Esophagus squamous epithelium (tissue), 5 donors: Measurements from ENCODE around the gene OPTC. TPM values are rescaled to one million over a fixed set of nuclear protein-coding genes. Genes with fewer than 3 reads are reported as not detected.

Experiments used
- DNase-seq: peaks from one replicate; lab custom pipeline; 2025; lab: John Stamatoyannopoulos, UW
- H3K27ac ChIP-seq, 4 donors: fragments of 200-600 bp; sonication (generic); one replicate each; pipeline ENCODE4 v1.5.1; 2016 to 2019; ENCODE audit warnings: mild to moderate bottlenecking in 1 of 4
- H3K27me3 ChIP-seq, 4 donors: fragments of 200-600 bp; sonication (generic); 1 replicate in 3 of 4; 2 replicates in 1 of 4; pipeline versions ENCODE4 v1.5.1 to v1.6.0; 2017 to 2021; ENCODE audit warnings: antibody characterized with exemption in 1 of 4
- H3K36me3 ChIP-seq, 3 donors: fragments of 200-600 bp; sonication (generic); one replicate each; pipeline ENCODE4 v1.5.1; 2016 to 2019
- H3K4me1 ChIP-seq, 3 donors: fragments of 200-600 bp; sonication (generic); one replicate each; pipeline ENCODE4 v1.5.1; 2017 to 2019
- H3K4me3 ChIP-seq, 4 donors: fragments of 200-600 bp; sonication (generic); 1 replicate in 3 of 4; 2 replicates in 1 of 4; pipeline ENCODE4 v1.5.1; 2016 to 2019; ENCODE audit warnings: mild to moderate bottlenecking in 2 of 4, moderate library complexity in 1 of 4
- H3K9me3 ChIP-seq, 3 donors: fragments of 200-600 bp; sonication (generic); one replicate each; pipeline ENCODE4 v1.5.1; 2016 to 2019
- POLR2A ChIP-seq, 4 donors: fragments of 450-650 bp; IDR thresholded peaks; one replicate each; pipeline ENCODE4 v1.6.1; 2017; ENCODE audit warnings: antibody characterized with exemption in 4 of 4, mild to moderate bottlenecking in 4 of 4, moderate library complexity in 3 of 4
- WGBS, 2 donors: methylation state at CpG; one replicate each; pipeline ENCODE4 v1.1.5; 2018; 5-methylcytosine and 5-hydroxymethylcytosine counted together
- intact Hi-C: fragments of 100-400 bp; cut with DNase I; formaldehyde crosslinking; loops from one replicate; pipeline ENCODE4 v1.15.0; 2022
- total RNA-seq, 4 donors: library from RNA; depleted of rRNA; stranded (reverse); fragments of >200 nt; gene quantifications; one replicate each; pipeline ENCODE4 v1.1.0, GENCODE V29; 2016
- TF ChIP-seq, protein P1 (sequence below), 6 experiments: fragments of 450-650 bp in 4 of 6; fragments of 200-600 bp in 2 of 6; sonication (generic) in 2 of 6; IDR thresholded peaks; one replicate each; pipeline ENCODE4 v1.5.1; 2016 to 2019; ENCODE audit warnings: antibody characterized with exemption in 6 of 6, mild to moderate bottlenecking in 4 of 6, moderate library complexity in 4 of 6
- donor health status: DM: yes; HTN: yes; CAD: no.

Gene OPTC
- total RNA-seq, 4 donors from 2014 or later = not detected

DNA sequence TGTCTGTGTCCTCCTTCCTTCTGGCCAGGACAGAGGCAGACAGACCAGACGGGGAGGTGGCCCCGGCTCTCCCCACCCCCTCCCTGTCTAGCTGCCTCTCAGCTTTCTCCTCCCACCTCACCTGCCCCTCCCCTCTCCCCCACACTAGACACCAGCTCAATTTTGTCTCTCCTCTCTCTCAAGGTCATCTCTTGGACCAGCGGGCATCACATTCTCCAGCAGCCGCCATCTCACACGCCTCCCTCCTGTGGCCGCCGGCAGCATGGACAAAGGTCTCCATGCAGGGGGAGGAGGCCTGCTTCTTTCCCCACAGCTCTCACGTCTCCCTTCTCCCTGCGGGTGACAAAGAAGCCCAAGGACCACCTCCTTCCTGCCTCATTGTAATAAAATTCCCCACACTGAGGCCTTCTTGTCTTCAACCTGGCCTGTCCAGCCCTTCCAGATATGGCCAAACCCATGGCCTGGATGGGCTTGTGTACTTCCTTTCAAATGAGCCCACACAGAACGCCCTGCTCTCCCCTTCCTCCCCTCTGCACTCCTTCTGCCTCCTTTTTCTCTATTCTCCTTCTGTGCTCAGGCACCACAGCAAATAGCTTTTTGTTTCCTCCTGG is 14.6 kb downstream of the OPTC start:
- DNase-seq = no peak
- Histone ChIP-seq H3K4me1 (peaks cover 17 to 66% (median 40%) of the 10 kb centered on the region in 3 donors), H3K36me3 (no peaks in the 10 kb centered on the region), H3K27ac (peak overlapping the region in 3 of 4 donors; percentile 65 to 75 (median 70)), H3K9me3 (no peaks in the 10 kb centered on the region), H3K4me3 (no peak overlapping the region), H3K27me3 (no peaks in the 10 kb centered on the region)
- intact Hi-C loops = loop anchor here (10.0 kb wide), 1 partner anchor 116 kb away; the partner anchor contains the start of gene ATP2B4
- TF ChIP-seq POLR2A (IDR thresholded peaks at IDR 0.05) = no peak
- TF ChIP-seq, protein P1, sequence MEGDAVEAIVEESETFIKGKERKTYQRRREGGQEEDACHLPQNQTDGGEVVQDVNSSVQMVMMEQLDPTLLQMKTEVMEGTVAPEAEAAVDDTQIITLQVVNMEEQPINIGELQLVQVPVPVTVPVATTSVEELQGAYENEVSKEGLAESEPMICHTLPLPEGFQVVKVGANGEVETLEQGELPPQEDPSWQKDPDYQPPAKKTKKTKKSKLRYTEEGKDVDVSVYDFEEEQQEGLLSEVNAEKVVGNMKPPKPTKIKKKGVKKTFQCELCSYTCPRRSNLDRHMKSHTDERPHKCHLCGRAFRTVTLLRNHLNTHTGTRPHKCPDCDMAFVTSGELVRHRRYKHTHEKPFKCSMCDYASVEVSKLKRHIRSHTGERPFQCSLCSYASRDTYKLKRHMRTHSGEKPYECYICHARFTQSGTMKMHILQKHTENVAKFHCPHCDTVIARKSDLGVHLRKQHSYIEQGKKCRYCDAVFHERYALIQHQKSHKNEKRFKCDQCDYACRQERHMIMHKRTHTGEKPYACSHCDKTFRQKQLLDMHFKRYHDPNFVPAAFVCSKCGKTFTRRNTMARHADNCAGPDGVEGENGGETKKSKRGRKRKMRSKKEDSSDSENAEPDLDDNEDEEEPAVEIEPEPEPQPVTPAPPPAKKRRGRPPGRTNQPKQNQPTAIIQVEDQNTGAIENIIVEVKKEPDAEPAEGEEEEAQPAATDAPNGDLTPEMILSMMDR (IDR thresholded peaks at IDR 0.05) = no peak
- WGBS, 2 donors = 80 to 89% methylated on average over 8 to 10 of the region's 10 CpGs

GRCh38 chr1:203509135-203509534 is 15.2 kb downstream of the OPTC start:
- no peak for TF ChIP-seq POLR2A (IDR thresholded peaks at IDR 0.05)
- TF ChIP-seq, protein P1 (IDR thresholded peaks at IDR 0.05) = no peak
- no peaks in the 10 kb centered on the region for H3K36me3 ChIP-seq
- DNase-seq = no peak
- H3K27me3 ChIP-seq = no peaks in the 10 kb centered on the region
- WGBS, 2 donors = 56 to 86% methylated on average over 1 of the region's 1 CpG
- intact Hi-C loops = loop anchor here (10.0 kb wide), 1 partner anchor 116 kb away; the partner anchor contains the start of gene ATP2B4
- H3K27ac ChIP-seq = peak overlapping the region in 3 of 4 donors; percentile 65 to 75 (median 70)
- peaks cover 19 to 72% (median 43%) of the 10 kb centered on the region in 3 donors for H3K4me1 ChIP-seq
- H3K4me3 ChIP-seq = no peak overlapping the region
- no peaks in the 10 kb centered on the region for H3K9me3 ChIP-seq

- Histone ChIP-seq H3K4me3 (no peak overlapping the region), H3K4me1 (peaks cover 19 to 64% (median 43%) of the 10 kb centered on the region in 3 donors)
- WGBS, 2 donors = 55 to 63% methylated on average over 6 of the region's 6 CpGs
Measured at GRCh38 chr1:203511513-203511912, 17.6 kb downstream of the OPTC start.

GRCh38 chr1:203511930-203512329 is 18.0 kb downstream of the OPTC start:
- WGBS, 2 donors = 78 to 100% methylated on average over 3 to 4 of the region's 4 CpGs

More at GRCh38 chr1:203511513-203511912, 17.6 kb downstream of the OPTC start:
- intact Hi-C loops = no loop called here
- Histone ChIP-seq H3K27ac (peak overlapping the region in 1 of 4 donors; percentile 6), H3K9me3 (no peaks in the 10 kb centered on the region), H3K36me3 (no peaks in the 10 kb centered on the region), H3K27me3 (no peaks in the 10 kb centered on the region)
- no peak for TF ChIP-seq POLR2A (IDR thresholded peaks at IDR 0.05)
- no peak for DNase-seq

DNA sequence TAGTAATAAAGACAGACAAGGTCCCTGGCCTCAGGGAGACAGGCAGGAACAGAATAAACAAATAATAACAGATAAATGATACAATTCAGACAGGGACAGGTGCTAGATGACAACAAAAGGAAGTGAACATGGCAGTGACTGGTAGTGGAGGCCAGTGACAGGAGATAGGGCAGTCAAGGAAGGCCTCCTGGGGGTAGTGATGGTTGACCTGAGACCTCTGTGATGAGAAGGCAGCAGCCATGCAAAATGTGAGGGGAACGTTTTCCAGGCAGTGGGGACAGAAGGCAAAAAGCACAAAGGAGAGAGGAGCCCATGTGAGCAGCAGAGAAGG is 18.5 kb downstream of the OPTC start:
- WGBS, 2 donors = 22 to 29% methylated on average over 1 of the region's 1 CpG
- no peak for DNase-seq
- intact Hi-C loops = no loop called here
- no peaks in the 10 kb centered on the region for H3K36me3 ChIP-seq
- TF ChIP-seq, protein P1 (IDR thresholded peaks at IDR 0.05) = no peak
- TF ChIP-seq POLR2A (IDR thresholded peaks at IDR 0.05) = no peak
- no peaks in the 10 kb centered on the region for H3K9me3 ChIP-seq
- no peak overlapping the region for H3K4me3 ChIP-seq
- peaks cover 13 to 64% (median 34%) of the 10 kb centered on the region in 3 donors for H3K4me1 ChIP-seq
- no peaks in the 10 kb centered on the region for H3K27me3 ChIP-seq
- H3K27ac ChIP-seq = peak overlapping the region; percentile 7 to 81 (median 66)

More at GRCh38 chr1:203511930-203512329, 18.0 kb downstream of the OPTC start:
- peak overlapping the region in 2 of 4 donors; percentile 6 to 61 for H3K27ac ChIP-seq
- intact Hi-C loops = no loop called here
- H3K27me3 ChIP-seq = no peaks in the 10 kb centered on the region
- peaks cover 16 to 64% (median 39%) of the 10 kb centered on the region in 3 donors for H3K4me1 ChIP-seq
- DNase-seq = no peak
- H3K4me3 ChIP-seq = no peak overlapping the region
- no peaks in the 10 kb centered on the region for H3K36me3 ChIP-seq
- no peak for TF ChIP-seq POLR2A (IDR thresholded peaks at IDR 0.05)
- TF ChIP-seq, protein P1 (IDR thresholded peaks at IDR 0.05) = no peak
- no peaks in the 10 kb centered on the region for H3K9me3 ChIP-seq
